IMR-90 (cell line): ENCODE results near the gene HSP90AB1. TPM values are rescaled to one million over a fixed set of nuclear protein-coding genes. Genes with fewer than 3 reads are reported as not detected.

Source experiments
- ATAC-seq: fragments of 200-7000 bp; cut with Tn5 transposase; 2 replicates; pipeline ENCODE4 v1.9.1; 2020; ENCODE audit warnings: low read depth, mild to moderate bottlenecking, moderate library complexity
- BruUV-seq: library from RNA; stranded (reverse); fragments of 400-500 nt; replicated peaks from 2 replicates; lab custom pipeline; 2021; lab: Mats Ljungman, UMichigan
- CTCF ChIA-PET: fragments of 300-600 bp; formaldehyde crosslinking; extraction: SDS; loops from one replicate; lab custom pipeline; 2021; ENCODE audit warnings: antibody characterized with exemption; lab: Yijun Ruan, JAX
- POLR2A ChIA-PET: fragments of 300-600 bp; sonication (Branson Sonifier 250); formaldehyde crosslinking; loops from one replicate; lab custom pipeline; 2022; ENCODE audit warnings: antibody characterized with exemption; ENCODE audit not compliant: unreplicated experiment; lab: Charles Lee
- DNase-seq: peaks from one replicate; pipeline ENCODE4 v3.0.0; 2013
- H2AFZ ChIP-seq: replicated peaks from 2 replicates; pipeline ENCODE3; 2013; ENCODE audit warnings: low read length, mild to moderate bottlenecking; ENCODE audit not compliant: poor library complexity
- H2AK5ac ChIP-seq: 2 replicates; pipeline ENCODE4 v1.6.1; 2013; ENCODE audit warnings: low read depth, low read length, inconsistent platforms
- H2AK9ac ChIP-seq: replicated peaks from 2 replicates; pipeline ENCODE3; 2013; ENCODE audit warnings: mild to moderate bottlenecking, low read depth, low read length, moderate library complexity; ENCODE audit not compliant: poor library complexity
- H2BK120ac ChIP-seq: 2 replicates; pipeline ENCODE4 v1.6.1; 2013; ENCODE audit warnings: low read depth, low read length, inconsistent platforms
- H2BK15ac ChIP-seq: 3 replicates; pipeline ENCODE4 v1.6.1; 2013; ENCODE audit warnings: low read depth, low read length, inconsistent platforms
- H2BK20ac ChIP-seq: 2 replicates; pipeline ENCODE4 v1.6.1; 2013; ENCODE audit warnings: low read depth, mild to moderate bottlenecking, inconsistent platforms, low read length, moderate library complexity
- H2BK5ac ChIP-seq: 2 replicates; pipeline ENCODE4 v1.6.1; 2013; ENCODE audit warnings: mild to moderate bottlenecking, low read depth, low read length, inconsistent platforms; ENCODE audit not compliant: poor library complexity, severe bottlenecking
- H3K14ac ChIP-seq: replicated peaks from 2 replicates; pipeline ENCODE4 v1.6.1; 2013; ENCODE audit warnings: low read depth, low read length, inconsistent platforms
- H3K18ac ChIP-seq: 2 replicates; pipeline ENCODE4 v1.6.1; 2013; ENCODE audit warnings: low read depth, low read length, control low read depth
- H3K23ac ChIP-seq: 2 replicates; pipeline ENCODE4 v1.6.1; 2013; ENCODE audit warnings: low read depth, low read length, inconsistent platforms
- H3K27ac ChIP-seq: 2 replicates; pipeline ENCODE4 v1.5.1; 2013; ENCODE audit warnings: mild to moderate bottlenecking, control low read depth, low read length; ENCODE audit not compliant: insufficient read depth
- H3K27me3 ChIP-seq: 2 replicates; pipeline ENCODE4 v1.6.1; 2013; ENCODE audit warnings: low read length; ENCODE audit not compliant: control insufficient read depth, insufficient read depth
- H3K36me3 ChIP-seq: 2 replicates; pipeline ENCODE4 v1.6.1; 2013; ENCODE audit warnings: low read length, mixed read lengths; ENCODE audit not compliant: control insufficient read depth, insufficient read depth
- H3K4ac ChIP-seq: 2 replicates; pipeline ENCODE4 v1.6.1; 2013; ENCODE audit warnings: low read depth, low read length, inconsistent platforms
- H3K4me1 ChIP-seq: 2 replicates; pipeline ENCODE4 v1.6.1; 2013; ENCODE audit warnings: low read length, mixed read lengths; ENCODE audit not compliant: control insufficient read depth, insufficient read depth
- H3K4me2 ChIP-seq: 2 replicates; pipeline ENCODE4 v1.6.1; 2013; ENCODE audit warnings: low read depth, mild to moderate bottlenecking, control low read depth, low read length, moderate library complexity
- H3K4me3 ChIP-seq: 2 replicates; pipeline ENCODE4 v1.5.1; 2013; ENCODE audit warnings: low read depth, mild to moderate bottlenecking, control low read depth, low read length, moderate library complexity; ENCODE audit not compliant: insufficient read depth
- H3K56ac ChIP-seq: 2 replicates; pipeline ENCODE4 v1.6.1; 2013; ENCODE audit warnings: low read length, inconsistent platforms; ENCODE audit not compliant: insufficient read depth; ENCODE audit errors: extremely low read depth
- H3K79me1 ChIP-seq, 2 experiments: 2 replicates each; pipeline ENCODE4 v1.6.1; 2013; ENCODE audit warnings: low read length in 2 of 2, inconsistent platforms in 1 of 2, low read depth in 1 of 2
- H3K9ac ChIP-seq: 2 replicates; pipeline ENCODE4 v1.6.1; 2013; ENCODE audit warnings: low read depth, low read length, control low read depth
- H3K9me1 ChIP-seq: 2 replicates; pipeline ENCODE4 v1.6.1; 2013; ENCODE audit warnings: low read length, inconsistent platforms; ENCODE audit not compliant: insufficient read depth
- H3K9me3 ChIP-seq: 2 replicates; pipeline ENCODE4 v1.6.1; 2013; ENCODE audit warnings: low read length; ENCODE audit not compliant: control insufficient read depth, insufficient read depth
- H4K20me1 ChIP-seq: 2 replicates; pipeline ENCODE4 v1.6.1; 2013; ENCODE audit warnings: low read length, inconsistent platforms; ENCODE audit not compliant: insufficient read depth
- H4K5ac ChIP-seq: 2 replicates; pipeline ENCODE4 v1.6.1; 2013; ENCODE audit warnings: mild to moderate bottlenecking, low read depth, low read length, control low read depth
- H4K8ac ChIP-seq, 2 experiments: 2 replicates each; pipeline ENCODE4 v1.6.1; 2013; ENCODE audit warnings: low read depth in 2 of 2, low read length in 2 of 2, control low read depth in 1 of 2, inconsistent platforms in 1 of 2
- H4K91ac ChIP-seq: 2 replicates; pipeline ENCODE4 v1.6.1; 2013; ENCODE audit warnings: low read depth, low read length, inconsistent platforms; ENCODE audit not compliant: insufficient read depth
- BHLHE40 ChIP-seq: fragments of 150-350 bp; IDR thresholded peaks from 2 replicates; pipeline ENCODE4 v1.6.1; 2016; ENCODE audit warnings: mild to moderate bottlenecking, low read depth, low read length
- CEBPB ChIP-seq: IDR thresholded peaks from 2 replicates; pipeline ENCODE4 v1.6.1; 2012; ENCODE audit warnings: low read depth, low read length, improper control_type of control experiment
- FOS ChIP-seq: fragments of 150-350 bp; IDR thresholded peaks from 2 replicates; pipeline ENCODE4 v1.6.1; 2016; ENCODE audit warnings: low read depth, low read length
- MAFK ChIP-seq: IDR thresholded peaks from 2 replicates; pipeline ENCODE4 v1.6.1; 2012; ENCODE audit warnings: low read depth, low read length, improper control_type of control experiment
- MAZ ChIP-seq: IDR thresholded peaks from 2 replicates; pipeline ENCODE4 v1.6.1; 2012; ENCODE audit warnings: low read depth, mild to moderate bottlenecking, low read length, improper control_type of control experiment, moderate library complexity, borderline replicate concordance
- MXI1 ChIP-seq: IDR thresholded peaks from 2 replicates; pipeline ENCODE4 v1.6.1; 2012; ENCODE audit warnings: low read depth, mild to moderate bottlenecking, low read length, moderate library complexity, borderline replicate concordance
- NFE2L2 ChIP-seq: fragments of 150-350 bp; IDR thresholded peaks from 2 replicates; pipeline ENCODE4 v1.6.1; 2016; ENCODE audit warnings: low read depth, mild to moderate bottlenecking, low read length
- RAD21 ChIP-seq: IDR thresholded peaks from 2 replicates; pipeline ENCODE4 v1.6.1; 2012; ENCODE audit warnings: low read length, improper control_type of control experiment
- RCOR1 ChIP-seq: IDR thresholded peaks from 2 replicates; pipeline ENCODE4 v1.6.1; 2012; ENCODE audit warnings: mild to moderate bottlenecking, low read length, improper control_type of control experiment; ENCODE audit not compliant: insufficient replicate concordance
- SMC3 ChIP-seq: fragments of 150-350 bp; IDR thresholded peaks from 2 replicates; pipeline ENCODE4 v1.6.1; 2016; ENCODE audit warnings: low read depth, mild to moderate bottlenecking, antibody characterized with exemption, low read length, moderate library complexity
- WGBS, 2 experiments: methylation state at CpG; one replicate each; pipeline versions ENCODE4 v1.1.5 to v1.1.7; 2013; ENCODE audit warnings: missing lambda C conversion rate in 2 of 2; ENCODE audit not compliant: insufficient read length in 1 of 2; ENCODE audit errors: extremely low coverage in 2 of 2; 5-methylcytosine and 5-hydroxymethylcytosine counted together
- dilution Hi-C: fragments of 300-500 bp; cut with HindIII; formaldehyde crosslinking; loops from one replicate; pipeline ENCODE4 v1.14.3; 2018; ENCODE audit warnings: low sequenced_read_pairs; ENCODE audit not compliant: unreplicated experiment
- in situ Hi-C: fragments of 300-500 bp; cut with MboI; formaldehyde crosslinking; loops from 3 replicates; pipeline ENCODE4 v1.14.3; 2019; ENCODE audit warnings: low sequenced_read_pairs, inconsistent platforms, mixed read lengths
- intact Hi-C: fragments of 100-400 bp; cut with micrococcal nuclease; formaldehyde crosslinking; loops from 2 replicates; pipeline ENCODE4 v1.10.0; 2022
- polyA plus RNA-seq, 3 experiments: library from polyadenylated mRNA; depleted of rRNA; stranded (reverse); fragments of >200 nt; gene quantifications; 2 replicates each; pipeline ENCODE4 v1.2.3, GENCODE V29; 2012; ENCODE audit warnings: low replicate concordance in 1 of 3
- total RNA-seq: library from RNA; depleted of rRNA; stranded (reverse); fragments of >200 nt; gene quantifications from 2 replicates; pipeline ENCODE4 v1.2.3, GENCODE V29; 2012
- TF ChIP-seq, protein P1 (sequence below): fragments of 150-350 bp; IDR thresholded peaks from 2 replicates; pipeline ENCODE4 v1.6.1; 2016; ENCODE audit warnings: low read depth, mild to moderate bottlenecking, low read length, moderate library complexity, borderline replicate concordance
- TF ChIP-seq, protein P2 (sequence below): fragments of 150-350 bp; IDR thresholded peaks from 2 replicates; pipeline ENCODE4 v1.6.1; 2017; ENCODE audit warnings: mild to moderate bottlenecking, antibody characterized with exemption, low read length, low read depth

Gene HSP90AB1
- total and polyA plus RNA-seq, 2 of the 4 experiments (the other 2 are of a cell fraction) = 887 to 1,307 TPM

DNA sequence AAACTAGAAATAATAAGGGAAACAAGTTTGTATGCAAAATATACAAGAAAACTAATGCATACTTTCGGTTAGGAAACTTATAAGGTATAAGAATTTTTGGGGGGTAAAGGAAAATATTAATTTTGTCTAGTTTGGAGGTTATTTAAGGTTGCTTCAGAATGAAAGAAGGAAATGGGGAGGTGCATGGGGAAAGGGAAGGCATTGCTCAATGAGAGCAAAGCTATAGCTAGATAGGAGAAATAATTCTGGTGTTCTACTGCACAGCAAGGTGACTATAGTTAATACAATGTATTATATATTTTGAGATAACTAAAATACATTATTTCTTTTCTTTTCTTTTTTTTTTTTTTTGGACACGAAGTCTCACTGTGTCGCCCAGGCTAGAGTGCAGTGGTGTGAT, 35.6 kb upstream of the HSP90AB1 start:
- no peaks in the 10 kb centered on the region for H3K36me3 ChIP-seq
- no peaks in the 10 kb centered on the region for H4K20me1 ChIP-seq
- H3K9me3 ChIP-seq = no peaks in the 10 kb centered on the region
- BruUV-seq = no TSS peak
- H3K4me2 ChIP-seq = no peak overlapping the region
- no peak overlapping the region for H2AK9ac ChIP-seq
- H2BK120ac ChIP-seq = no peak overlapping the region
- no peaks in the 10 kb centered on the region for H3K4me1 ChIP-seq
- no peak overlapping the region for H2AFZ ChIP-seq
- no peak overlapping the region for H2BK5ac ChIP-seq
- in situ Hi-C loops (no loop called here), intact Hi-C loops (no loop called here), dilution Hi-C loops (no loop called here)
- H2BK20ac ChIP-seq = no peak overlapping the region
- H3K27ac ChIP-seq = no peak overlapping the region
- no peak overlapping the region for H3K18ac ChIP-seq
- no peak overlapping the region for H4K91ac ChIP-seq
- no peak overlapping the region for H2AK5ac ChIP-seq
- no peak overlapping the region for H3K4me3 ChIP-seq
- ChIA-PET CTCF (no interaction called here), POLR2A (no interaction called here)
- H3K79me1 ChIP-seq = no peaks in the 10 kb centered on the region
- no peaks in the 10 kb centered on the region for H3K9me1 ChIP-seq
- H3K27me3 ChIP-seq = peaks cover 24% of the 10 kb centered on the region
- H3K4ac ChIP-seq = no peak overlapping the region
- no peak overlapping the region for H3K56ac ChIP-seq
- DNase-seq (no peak), ATAC-seq (no peak)
- H3K14ac ChIP-seq = no peak overlapping the region
- H2BK15ac ChIP-seq = no peak overlapping the region
- TF ChIP-seq, protein P1, sequence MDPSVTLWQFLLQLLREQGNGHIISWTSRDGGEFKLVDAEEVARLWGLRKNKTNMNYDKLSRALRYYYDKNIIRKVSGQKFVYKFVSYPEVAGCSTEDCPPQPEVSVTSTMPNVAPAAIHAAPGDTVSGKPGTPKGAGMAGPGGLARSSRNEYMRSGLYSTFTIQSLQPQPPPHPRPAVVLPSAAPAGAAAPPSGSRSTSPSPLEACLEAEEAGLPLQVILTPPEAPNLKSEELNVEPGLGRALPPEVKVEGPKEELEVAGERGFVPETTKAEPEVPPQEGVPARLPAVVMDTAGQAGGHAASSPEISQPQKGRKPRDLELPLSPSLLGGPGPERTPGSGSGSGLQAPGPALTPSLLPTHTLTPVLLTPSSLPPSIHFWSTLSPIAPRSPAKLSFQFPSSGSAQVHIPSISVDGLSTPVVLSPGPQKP = no peak
- TF ChIP-seq RCOR1 = no peak
- TF ChIP-seq, protein P2, sequence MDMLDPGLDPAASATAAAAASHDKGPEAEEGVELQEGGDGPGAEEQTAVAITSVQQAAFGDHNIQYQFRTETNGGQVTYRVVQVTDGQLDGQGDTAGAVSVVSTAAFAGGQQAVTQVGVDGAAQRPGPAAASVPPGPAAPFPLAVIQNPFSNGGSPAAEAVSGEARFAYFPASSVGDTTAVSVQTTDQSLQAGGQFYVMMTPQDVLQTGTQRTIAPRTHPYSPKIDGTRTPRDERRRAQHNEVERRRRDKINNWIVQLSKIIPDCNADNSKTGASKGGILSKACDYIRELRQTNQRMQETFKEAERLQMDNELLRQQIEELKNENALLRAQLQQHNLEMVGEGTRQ = no peak
- TF ChIP-seq BHLHE40 = no peak
- TF ChIP-seq MAFK = no peak
- no peak for TF ChIP-seq MXI1
- TF ChIP-seq CEBPB = no peak
- no peak for TF ChIP-seq MAZ
- TF ChIP-seq NFE2L2 = no peak
- TF ChIP-seq FOS = no peak
- TF ChIP-seq RAD21 = no peak
- TF ChIP-seq SMC3 = no peak
- 100% methylated on average over 1 of the region's 3 CpGs; no CpG with 5 or more reads in 1 of the 2 experiments for WGBS, 2 experiments
- no peak overlapping the region for H4K8ac ChIP-seq
- H3K23ac ChIP-seq = no peak overlapping the region
- no peak overlapping the region for H3K9ac ChIP-seq
- no peak overlapping the region for H4K5ac ChIP-seq
